OCI-LY7 (cell line): ENCODE measurements around the gene GIT2. TPM values are rescaled to one million over a fixed set of nuclear protein-coding genes. Genes with fewer than 3 reads are reported as not detected.

Experiments used
- Bru-seq: library from RNA; stranded (reverse); fragments of 400-500 nt; gene quantifications from one replicate; lab custom pipeline; 2021; lab: Mats Ljungman, UMichigan
- BruChase-seq, 2 experiments: library from RNA; stranded (reverse); fragments of 400-500 nt; gene quantifications; one replicate each; lab custom pipeline; 2021; lab: Mats Ljungman, UMichigan
- BruUV-seq: library from RNA; stranded (reverse); fragments of 400-500 nt; replicated peaks from 2 replicates; lab custom pipeline; 2021; lab: Mats Ljungman, UMichigan
- CTCF ChIA-PET: fragments of 300-600 bp; sonication (Branson Sonifier 250); formaldehyde crosslinking; loops from one replicate; lab custom pipeline; 2022; ENCODE audit warnings: antibody characterized with exemption; ENCODE audit not compliant: unreplicated experiment; lab: Charles Lee
- POLR2A ChIA-PET: fragments of 300-600 bp; sonication (Branson Sonifier 250); formaldehyde crosslinking; loops from one replicate; lab custom pipeline; 2022; ENCODE audit warnings: antibody characterized with exemption; lab: Charles Lee
- DNase-seq: peaks from one replicate; pipeline ENCODE4 v3.0.0-alpha.2; 2015; ENCODE audit warnings: low spot score
- H2AFZ ChIP-seq: fragments of 200-600 bp; sonication (generic), shearing (Covaris generic); 2 replicates; pipeline ENCODE4 v1.6.1; 2014; ENCODE audit warnings: mild to moderate bottlenecking, antibody characterized with exemption, low read length, moderate library complexity
- H3K27ac ChIP-seq: fragments of 200-600 bp; sonication (generic); 2 replicates; pipeline ENCODE4 v1.5.1; 2014; ENCODE audit warnings: mixed run types, low read depth, mild to moderate bottlenecking, moderate library complexity, low read length, inconsistent platforms; ENCODE audit not compliant: poor library complexity, severe bottlenecking
- H3K36me3 ChIP-seq: fragments of 200-600 bp; sonication (generic); 2 replicates; pipeline ENCODE4 v1.6.1; 2014; ENCODE audit warnings: mild to moderate bottlenecking, antibody characterized with exemption, low read length, moderate library complexity, mixed read lengths; ENCODE audit not compliant: insufficient read depth
- H3K4me1 ChIP-seq: fragments of 200-600 bp; sonication (generic); 2 replicates; pipeline ENCODE4 v1.5.1; 2014; ENCODE audit warnings: mild to moderate bottlenecking, low read length; ENCODE audit not compliant: insufficient read depth, poor library complexity, severe bottlenecking
- H3K4me2 ChIP-seq: fragments of 200-600 bp; sonication (generic); 2 replicates; pipeline ENCODE4 v1.6.1; 2014; ENCODE audit warnings: mild to moderate bottlenecking, low read length
- H3K4me3 ChIP-seq: fragments of 200-600 bp; sonication (generic); 2 replicates; pipeline ENCODE4 v1.5.1; 2014; ENCODE audit warnings: mild to moderate bottlenecking, low read depth, low read length; ENCODE audit not compliant: poor library complexity, severe bottlenecking
- H3K79me2 ChIP-seq: fragments of 200-600 bp; sonication (generic); 2 replicates; pipeline ENCODE4 v1.6.1; 2016; ENCODE audit warnings: low read depth, mild to moderate bottlenecking, low read length, moderate library complexity, mixed read lengths; ENCODE audit not compliant: insufficient read depth
- H3K9me2 ChIP-seq: fragments of 200-600 bp; sonication (generic); 2 replicates; pipeline ENCODE4 v1.6.1; 2016; ENCODE audit warnings: mild to moderate bottlenecking, low read length, mixed read lengths; ENCODE audit not compliant: insufficient read depth
- H3K9me3 ChIP-seq: fragments of 200-600 bp; sonication (generic); 2 replicates; pipeline ENCODE4 v1.6.1; 2014; ENCODE audit warnings: mild to moderate bottlenecking, mixed run types, low read length, mixed read lengths
- H4K20me1 ChIP-seq: fragments of 200-600 bp; sonication (generic); 2 replicates; pipeline ENCODE4 v1.6.1; 2014; ENCODE audit warnings: mild to moderate bottlenecking, antibody characterized with exemption, low read length, moderate library complexity, mixed read lengths; ENCODE audit not compliant: insufficient read depth
- EZH2phosphoT487 ChIP-seq: fragments of 200-600 bp; sonication (generic); IDR thresholded peaks from 2 replicates; pipeline ENCODE4 v1.6.1; 2018; ENCODE audit warnings: low read depth, borderline replicate concordance, mild to moderate bottlenecking, mixed run types, antibody characterized with exemption, low read length, moderate library complexity, mixed read lengths
- intact Hi-C: fragments of 100-400 bp; cut with micrococcal nuclease; formaldehyde crosslinking; loops from one replicate; pipeline ENCODE4 v1.10.0; 2022; ENCODE audit not compliant: unreplicated experiment
- long read RNA-seq: library from polyadenylated mRNA; stranded (forward); transcript quantifications from one replicate; pipeline ENCODE4 v2.0.0, GENCODE V29; 2022
- total RNA-seq, 2 experiments: library from RNA; depleted of rRNA in 1 of 2; stranded (reverse); fragments of >200 nt in 1 of 2; shearing (Covaris generic) in 1 of 2; gene quantifications; 2 replicates each; pipeline ENCODE4 v1.2.3, GENCODE V29; 2014 to 2022
- TF ChIP-seq, protein P1 (sequence below): fragments of 200-600 bp; sonication (generic); conservative IDR thresholded peaks from 2 replicates; pipeline ENCODE4 v1.5.1; 2014; ENCODE audit warnings: mild to moderate bottlenecking, antibody characterized with exemption, low read length, moderate library complexity, mixed read lengths

The GIT2 gene, protein sequence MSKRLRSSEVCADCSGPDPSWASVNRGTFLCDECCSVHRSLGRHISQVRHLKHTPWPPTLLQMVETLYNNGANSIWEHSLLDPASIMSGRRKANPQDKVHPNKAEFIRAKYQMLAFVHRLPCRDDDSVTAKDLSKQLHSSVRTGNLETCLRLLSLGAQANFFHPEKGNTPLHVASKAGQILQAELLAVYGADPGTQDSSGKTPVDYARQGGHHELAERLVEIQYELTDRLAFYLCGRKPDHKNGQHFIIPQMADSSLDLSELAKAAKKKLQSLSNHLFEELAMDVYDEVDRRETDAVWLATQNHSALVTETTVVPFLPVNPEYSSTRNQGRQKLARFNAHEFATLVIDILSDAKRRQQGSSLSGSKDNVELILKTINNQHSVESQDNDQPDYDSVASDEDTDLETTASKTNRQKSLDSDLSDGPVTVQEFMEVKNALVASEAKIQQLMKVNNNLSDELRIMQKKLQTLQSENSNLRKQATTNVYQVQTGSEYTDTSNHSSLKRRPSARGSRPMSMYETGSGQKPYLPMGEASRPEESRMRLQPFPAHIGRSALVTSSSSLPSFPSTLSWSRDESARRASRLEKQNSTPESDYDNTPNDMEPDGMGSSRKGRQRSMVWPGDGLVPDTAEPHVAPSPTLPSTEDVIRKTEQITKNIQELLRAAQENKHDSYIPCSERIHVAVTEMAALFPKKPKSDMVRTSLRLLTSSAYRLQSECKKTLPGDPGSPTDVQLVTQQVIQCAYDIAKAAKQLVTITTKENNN
- total RNA-seq (2014; rRNA removed; shearing (Covaris generic)) (57.1 and 60.6 TPM in 2 replicates), total RNA-seq (2022) (123 and 124 TPM in 2 replicates), Bru-seq, nascent RNA (percentile 88 among the genes with signal in this experiment), BruChase-seq, experiment 1, labeled RNA remaining after a 6-hour chase (percentile 86 among the genes with signal in this experiment), BruChase-seq, experiment 2, labeled RNA remaining after a 2-hour chase (percentile 89 among the genes with signal in this experiment)
- long read RNA-seq, full-length matches to known transcripts: 79 of 161 reads
- long read RNA-seq, partial matches to known transcripts: 21 of 161 reads
- long read RNA-seq, other reads (novel, unspliced or antisense): 61 of 161 reads

DNA sequence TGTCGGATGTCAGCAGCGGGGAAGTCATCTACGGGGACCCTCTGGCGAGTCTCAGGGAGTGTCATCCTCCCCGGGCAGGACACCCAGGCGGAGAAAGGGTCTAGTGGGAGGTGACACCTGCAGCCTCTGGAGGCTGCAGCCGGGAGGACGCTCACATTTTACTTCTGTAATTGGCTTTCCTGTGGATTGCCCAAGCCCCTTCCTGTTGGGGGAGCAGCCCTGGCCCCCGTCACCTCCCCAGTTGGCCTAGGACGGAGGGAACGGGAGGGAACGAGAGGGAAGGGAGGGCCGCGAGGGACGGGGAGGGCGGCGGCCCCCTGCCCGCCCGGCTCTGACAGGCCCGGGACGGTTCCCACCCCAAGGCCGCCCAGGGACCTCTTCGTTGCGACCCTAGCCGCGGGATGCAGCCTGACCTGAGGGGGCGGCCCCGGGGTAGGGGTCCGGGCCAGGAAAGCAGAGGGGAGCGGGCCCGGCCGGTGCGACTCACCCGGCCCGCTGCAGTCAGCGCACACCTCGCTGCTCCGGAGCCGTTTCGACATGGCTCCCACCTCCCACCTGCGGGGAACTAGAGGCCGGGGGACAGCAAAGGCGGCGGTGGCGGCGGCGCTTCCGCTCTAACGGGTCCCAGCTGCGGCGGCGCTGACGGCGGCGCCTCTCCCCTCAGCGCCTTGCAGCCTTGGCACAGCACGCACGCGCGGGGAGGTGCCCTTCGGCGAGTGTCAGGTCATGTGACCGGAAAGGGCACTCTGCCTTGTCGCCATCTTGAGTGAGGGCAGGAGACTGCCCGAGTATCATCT, at the start of gene GIT2:
Gene GIT2 (minus strand): TSS at position 683 of the 797 bp plus-strand sequence. CDS start 144 bp downstream, at position 539.
- peak within 1 kb of the TSS; percentile 58 for H2AFZ ChIP-seq
- ChIA-PET CTCF (no interaction called here), POLR2A (interaction anchor here (1.0 to 1.9 kb wide), 3 partner anchors 9 to 15 kb away, joined by 4 to 14 read pairs (median 5); no protein-coding TSS in a partner anchor)
- intact Hi-C loops: loop anchor here (2.0 kb wide), 1 partner anchor 287 kb away; no protein-coding TSS in a partner anchor
- H4K20me1 ChIP-seq: peaks cover 22% of the 10 kb centered on the region; the same call in 1 of the 2 replicates
- H3K4me3 ChIP-seq: peak within 1 kb of the TSS; percentile 96
- H3K36me3 ChIP-seq: peaks cover 35% of the 10 kb centered on the region
- no peaks in the 10 kb centered on the region for H3K9me2 ChIP-seq
- BruUV-seq: no TSS peak
- TF ChIP-seq, protein P1, sequence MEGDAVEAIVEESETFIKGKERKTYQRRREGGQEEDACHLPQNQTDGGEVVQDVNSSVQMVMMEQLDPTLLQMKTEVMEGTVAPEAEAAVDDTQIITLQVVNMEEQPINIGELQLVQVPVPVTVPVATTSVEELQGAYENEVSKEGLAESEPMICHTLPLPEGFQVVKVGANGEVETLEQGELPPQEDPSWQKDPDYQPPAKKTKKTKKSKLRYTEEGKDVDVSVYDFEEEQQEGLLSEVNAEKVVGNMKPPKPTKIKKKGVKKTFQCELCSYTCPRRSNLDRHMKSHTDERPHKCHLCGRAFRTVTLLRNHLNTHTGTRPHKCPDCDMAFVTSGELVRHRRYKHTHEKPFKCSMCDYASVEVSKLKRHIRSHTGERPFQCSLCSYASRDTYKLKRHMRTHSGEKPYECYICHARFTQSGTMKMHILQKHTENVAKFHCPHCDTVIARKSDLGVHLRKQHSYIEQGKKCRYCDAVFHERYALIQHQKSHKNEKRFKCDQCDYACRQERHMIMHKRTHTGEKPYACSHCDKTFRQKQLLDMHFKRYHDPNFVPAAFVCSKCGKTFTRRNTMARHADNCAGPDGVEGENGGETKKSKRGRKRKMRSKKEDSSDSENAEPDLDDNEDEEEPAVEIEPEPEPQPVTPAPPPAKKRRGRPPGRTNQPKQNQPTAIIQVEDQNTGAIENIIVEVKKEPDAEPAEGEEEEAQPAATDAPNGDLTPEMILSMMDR: peak; percentile 35; the same call in 1 of the 2 replicates
- TF ChIP-seq EZH2phosphoT487: no peak
- peak within 1 kb of the TSS; percentile 91 for H3K4me2 ChIP-seq
- DNase-seq: peak; percentile 99
- H3K27ac ChIP-seq: peak within 1 kb of the TSS; percentile 92
- H3K79me2 ChIP-seq: peaks cover 71% of the 10 kb centered on the region
- peaks cover 37% of the 10 kb centered on the region for H3K4me1 ChIP-seq
- no peaks in the 10 kb centered on the region for H3K9me3 ChIP-seq

DNA sequence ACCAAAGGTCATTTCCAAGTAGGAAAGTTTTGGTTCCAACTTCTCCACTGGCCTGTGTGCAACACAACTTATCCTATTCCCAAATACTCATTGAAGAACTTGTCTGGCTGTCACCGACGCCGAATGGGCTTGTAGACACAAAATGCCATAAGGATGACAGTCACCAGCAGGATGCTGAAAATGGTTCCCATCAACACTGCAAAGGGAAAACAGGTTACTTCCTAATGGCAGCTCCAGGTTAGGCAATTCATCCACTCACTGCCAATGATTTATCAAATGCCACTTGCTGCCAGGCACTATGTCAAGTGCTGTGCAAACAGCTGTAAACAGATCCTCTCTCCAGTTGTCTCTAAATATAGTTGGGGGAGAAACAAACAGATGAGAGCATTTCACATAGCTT, 46.1 kb upstream of the GIT2 start:
- Histone ChIP-seq H3K4me3 (no peak overlapping the region), H3K4me1 (peaks cover 35% of the 10 kb centered on the region), H3K36me3 (peaks cover 56% of the 10 kb centered on the region), H3K9me3 (no peaks in the 10 kb centered on the region), H3K4me2 (no peak overlapping the region), H3K9me2 (no peaks in the 10 kb centered on the region), H3K27ac (no peak overlapping the region), H2AFZ (no peak overlapping the region), H4K20me1 (no peaks in the 10 kb centered on the region), H3K79me2 (peaks cover 22% of the 10 kb centered on the region; the same call in 1 of the 2 replicates)
- intact Hi-C loops: no loop called here
- ChIA-PET POLR2A (interaction anchor here (0.8 kb wide), 1 partner anchor 10 kb away, joined by 3 read pairs; no protein-coding TSS in a partner anchor), CTCF (interaction anchor here (0.6 kb wide), 1 partner anchor 267 kb away, joined by 3 read pairs; no protein-coding TSS in a partner anchor)
- no peak for DNase-seq
- TF ChIP-seq EZH2phosphoT487: no peak
- BruUV-seq: no TSS peak
